Ascending aorta (tissue), 2 donors: ENCODE data around the gene AMBRA1. TPM values are rescaled to one million over a fixed set of nuclear protein-coding genes. Genes with fewer than 3 reads are reported as not detected.
"Not testable (repeated sequence)": the region's sequence is repeated elsewhere in the genome, so short reads cannot be mapped to it uniquely, and the experiment has no call there.

ENCODE experiments used
- DNase-seq, 2 donors: peaks; one replicate each; pipeline ENCODE4 v3.0.0-alpha.2; 2019; ENCODE audit warnings: low spot score in 2 of 2
- H3K27ac ChIP-seq, 2 donors: fragments of 200-600 bp; sonication (generic); one replicate each; pipeline ENCODE4 v1.5.1; 2016 to 2017; ENCODE audit warnings: mild to moderate bottlenecking in 1 of 2
- H3K27me3 ChIP-seq: fragments of 200-600 bp; sonication (generic); one replicate; pipeline ENCODE4 v1.5.1; 2017
- H3K36me3 ChIP-seq, 2 donors: fragments of 200-600 bp; sonication (generic); one replicate each; pipeline ENCODE4 v1.5.1; 2016
- H3K4me1 ChIP-seq, 2 donors: fragments of 200-600 bp; sonication (generic); one replicate each; pipeline ENCODE4 v1.5.1; 2016 to 2017; ENCODE audit warnings: mild to moderate bottlenecking in 1 of 2
- H3K4me3 ChIP-seq, 2 donors: fragments of 200-600 bp; sonication (generic); one replicate each; pipeline ENCODE4 v1.5.1; 2016 to 2017; ENCODE audit warnings: mild to moderate bottlenecking in 1 of 2
- H3K9me3 ChIP-seq, 2 donors: fragments of 200-600 bp; sonication (generic); one replicate each; pipeline ENCODE4 v1.5.1; 2016
- intact Hi-C: fragments of 100-400 bp; cut with DNase I; formaldehyde crosslinking; loops from one replicate; pipeline ENCODE4 v1.15.1; 2023
- total RNA-seq: library from RNA; depleted of rRNA; stranded (reverse); fragments of >200 nt; gene quantifications from one replicate; pipeline ENCODE4 v1.1.0, GENCODE V29; 2016
- TF ChIP-seq, protein P1 (sequence below), 3 experiments: fragments of 200-600 bp in 2 of 3; fragments of 450-650 bp in 1 of 3; sonication (generic) in 2 of 3; IDR thresholded peaks; one replicate each; pipeline ENCODE4 v1.5.1; 2016 to 2019; ENCODE audit warnings: antibody characterized with exemption in 3 of 3, mild to moderate bottlenecking in 1 of 3, moderate library complexity in 1 of 3

AMBRA1 gene
- total RNA-seq, 1 donor from 2014 or later: 12.1 TPM

DNA sequence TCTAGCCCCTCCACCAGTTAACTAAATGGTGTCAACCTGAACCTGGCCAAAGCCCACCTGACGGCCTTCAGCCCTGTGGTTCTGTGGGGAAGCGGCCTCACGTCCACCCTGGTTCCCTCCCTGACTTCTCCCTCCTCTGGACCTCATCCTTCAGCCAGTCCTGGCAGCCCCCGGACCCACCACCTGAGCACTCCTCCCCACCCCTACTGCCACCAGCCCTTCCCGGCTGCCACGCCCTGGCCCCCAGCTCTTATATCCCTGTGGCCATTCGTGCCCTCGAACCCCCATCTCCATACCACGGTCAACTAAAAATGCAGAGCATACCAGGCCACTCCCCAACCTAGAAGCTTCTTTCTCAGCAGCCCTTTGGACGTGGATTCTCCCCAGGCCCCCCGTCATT lies 216.5 kb downstream of the AMBRA1 start:
- H3K27ac ChIP-seq: no peak overlapping the region
- peaks cover 7% of the 10 kb centered on the region for H3K27me3 ChIP-seq
- DNase-seq: no peak
- TF ChIP-seq, protein P1, sequence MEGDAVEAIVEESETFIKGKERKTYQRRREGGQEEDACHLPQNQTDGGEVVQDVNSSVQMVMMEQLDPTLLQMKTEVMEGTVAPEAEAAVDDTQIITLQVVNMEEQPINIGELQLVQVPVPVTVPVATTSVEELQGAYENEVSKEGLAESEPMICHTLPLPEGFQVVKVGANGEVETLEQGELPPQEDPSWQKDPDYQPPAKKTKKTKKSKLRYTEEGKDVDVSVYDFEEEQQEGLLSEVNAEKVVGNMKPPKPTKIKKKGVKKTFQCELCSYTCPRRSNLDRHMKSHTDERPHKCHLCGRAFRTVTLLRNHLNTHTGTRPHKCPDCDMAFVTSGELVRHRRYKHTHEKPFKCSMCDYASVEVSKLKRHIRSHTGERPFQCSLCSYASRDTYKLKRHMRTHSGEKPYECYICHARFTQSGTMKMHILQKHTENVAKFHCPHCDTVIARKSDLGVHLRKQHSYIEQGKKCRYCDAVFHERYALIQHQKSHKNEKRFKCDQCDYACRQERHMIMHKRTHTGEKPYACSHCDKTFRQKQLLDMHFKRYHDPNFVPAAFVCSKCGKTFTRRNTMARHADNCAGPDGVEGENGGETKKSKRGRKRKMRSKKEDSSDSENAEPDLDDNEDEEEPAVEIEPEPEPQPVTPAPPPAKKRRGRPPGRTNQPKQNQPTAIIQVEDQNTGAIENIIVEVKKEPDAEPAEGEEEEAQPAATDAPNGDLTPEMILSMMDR (IDR thresholded peaks at IDR 0.05): no peak
- H3K4me3 ChIP-seq: no peak overlapping the region
- H3K4me1 ChIP-seq: peaks cover 5 to 6% of the 10 kb centered on the region in 2 donors
- H3K36me3 ChIP-seq: peaks cover 36 to 45% of the 10 kb centered on the region in 2 donors
- intact Hi-C loops: no loop called here
- no peaks in the 10 kb centered on the region for H3K9me3 ChIP-seq

DNA sequence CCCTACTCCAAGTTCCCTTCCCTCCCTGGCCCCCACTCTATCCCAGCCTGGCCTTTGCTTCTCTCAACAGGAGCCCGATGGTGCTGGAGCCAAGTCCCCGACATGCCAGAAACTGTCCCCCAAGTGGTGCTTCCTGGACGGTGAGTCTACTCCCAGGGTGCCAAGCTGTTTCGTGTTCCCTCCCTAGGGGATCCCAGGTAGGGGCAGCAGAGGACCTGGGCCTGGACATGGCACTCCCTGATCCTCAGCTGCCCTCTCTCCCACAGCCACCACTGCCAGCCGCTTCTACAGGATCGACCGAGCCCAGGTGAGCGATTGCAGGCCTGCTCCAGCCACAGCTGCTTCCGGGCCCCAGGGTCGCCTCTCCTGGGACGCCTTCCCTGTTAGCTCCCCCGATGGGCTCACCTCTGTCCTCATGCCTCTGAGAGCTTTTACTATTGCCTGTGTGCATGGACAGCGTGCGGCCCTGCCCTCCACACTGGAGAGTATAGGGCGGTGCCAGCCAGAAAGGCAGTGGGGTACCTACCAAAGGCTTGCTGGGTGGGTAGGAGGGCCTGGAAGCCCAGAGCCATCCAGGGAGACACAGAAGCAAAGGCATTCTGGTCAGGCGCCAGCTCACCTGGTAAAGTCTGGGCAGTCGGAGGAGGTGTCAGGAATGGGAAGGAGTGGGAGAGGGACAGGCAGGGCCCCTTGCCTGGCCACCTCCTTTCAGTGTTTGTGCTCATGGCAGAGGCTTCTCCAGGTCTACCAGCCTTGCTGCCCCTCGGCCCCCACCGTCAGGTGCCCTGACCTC lies 217.4 kb downstream of the AMBRA1 start:
- DNase-seq: no peak
- Histone ChIP-seq H3K36me3 (peaks cover 38 to 54% of the 10 kb centered on the region in 2 donors), H3K9me3 (no peaks in the 10 kb centered on the region), H3K27ac (no peak overlapping the region), H3K27me3 (no peaks in the 10 kb centered on the region), H3K4me3 (no peak overlapping the region), H3K4me1 (no peaks in the 10 kb centered on the region)
- TF ChIP-seq, protein P1 (IDR thresholded peaks at IDR 0.05): no peak
- intact Hi-C loops: no loop called here

DNA sequence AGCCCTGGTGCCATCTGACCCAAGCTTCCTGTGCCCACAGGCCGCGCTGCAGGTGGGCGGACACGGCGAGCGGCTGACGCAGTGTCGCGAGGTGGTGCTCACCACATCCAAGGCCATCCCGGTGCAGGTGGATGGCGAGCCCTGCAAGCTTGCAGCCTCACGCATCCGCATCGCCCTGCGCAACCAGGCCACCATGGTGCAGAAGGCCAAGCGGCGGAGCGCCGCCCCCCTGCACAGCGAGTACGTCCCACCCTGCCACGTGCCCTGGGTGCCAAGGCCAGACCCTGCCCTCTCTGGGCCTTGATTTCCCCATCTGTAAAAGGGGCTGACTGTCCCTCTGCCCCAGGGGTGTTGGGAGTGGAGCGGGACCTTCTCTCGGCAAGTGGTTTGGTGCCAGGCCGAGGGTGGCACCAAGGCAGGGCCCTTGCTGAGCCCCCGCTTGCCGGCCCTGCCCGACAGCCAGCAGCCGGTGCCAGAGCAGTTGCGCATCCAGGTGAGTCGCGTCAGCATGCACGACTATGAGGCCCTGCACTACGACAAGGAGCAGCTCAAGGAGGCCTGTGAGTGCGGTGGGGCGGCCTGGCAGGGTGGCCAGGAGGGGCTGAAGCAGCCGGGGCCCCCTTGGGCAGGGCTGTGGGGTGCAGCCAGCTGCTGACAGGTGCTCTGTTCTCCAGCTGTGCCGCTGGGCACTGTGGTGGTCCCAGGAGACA lies 218.3 kb downstream of the AMBRA1 start:
- Histone ChIP-seq H3K27ac (no peak overlapping the region), H3K36me3 (peaks cover 44 to 59% of the 10 kb centered on the region in 2 donors)
- no peak for DNase-seq

DNA sequence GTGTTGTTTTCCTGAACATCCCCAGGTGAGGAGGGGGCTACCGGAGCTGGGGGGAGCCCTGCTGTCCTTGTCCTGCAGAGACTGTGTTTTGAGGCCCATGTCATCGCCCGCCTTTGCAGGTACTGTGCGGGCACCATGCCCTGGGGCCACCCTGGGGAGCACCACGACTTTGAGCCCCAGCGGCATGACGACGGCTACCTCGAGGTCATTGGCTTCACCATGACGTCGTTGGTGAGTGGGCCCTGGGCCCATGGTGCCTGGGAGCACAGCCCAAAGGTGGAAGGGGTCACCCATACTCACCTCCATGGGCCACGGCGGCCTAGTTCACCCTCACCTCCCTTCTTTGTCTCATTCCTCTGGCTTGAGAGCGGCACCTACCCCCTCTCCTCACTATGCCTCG lies 219.0 kb downstream of the AMBRA1 start:
- intact Hi-C loops: no loop called here
- TF ChIP-seq, protein P1 (IDR thresholded peaks at IDR 0.05): no peak
- H3K4me3 ChIP-seq: no peak overlapping the region
- no peaks in the 10 kb centered on the region for H3K27me3 ChIP-seq
- H3K9me3 ChIP-seq: no peaks in the 10 kb centered on the region
- no peaks in the 10 kb centered on the region for H3K4me1 ChIP-seq
- H3K36me3 ChIP-seq: peaks cover 51 to 59% of the 10 kb centered on the region in 2 donors
- DNase-seq: no peak
- no peak overlapping the region for H3K27ac ChIP-seq

More for the DNA sequence above, 218.3 kb downstream of the AMBRA1 start:
- Histone ChIP-seq H3K4me3 (no peak overlapping the region), H3K27me3 (no peaks in the 10 kb centered on the region), H3K9me3 (no peaks in the 10 kb centered on the region), H3K4me1 (no peaks in the 10 kb centered on the region)
- TF ChIP-seq, protein P1 (IDR thresholded peaks at IDR 0.05): no peak
- intact Hi-C loops: no loop called here

DNA sequence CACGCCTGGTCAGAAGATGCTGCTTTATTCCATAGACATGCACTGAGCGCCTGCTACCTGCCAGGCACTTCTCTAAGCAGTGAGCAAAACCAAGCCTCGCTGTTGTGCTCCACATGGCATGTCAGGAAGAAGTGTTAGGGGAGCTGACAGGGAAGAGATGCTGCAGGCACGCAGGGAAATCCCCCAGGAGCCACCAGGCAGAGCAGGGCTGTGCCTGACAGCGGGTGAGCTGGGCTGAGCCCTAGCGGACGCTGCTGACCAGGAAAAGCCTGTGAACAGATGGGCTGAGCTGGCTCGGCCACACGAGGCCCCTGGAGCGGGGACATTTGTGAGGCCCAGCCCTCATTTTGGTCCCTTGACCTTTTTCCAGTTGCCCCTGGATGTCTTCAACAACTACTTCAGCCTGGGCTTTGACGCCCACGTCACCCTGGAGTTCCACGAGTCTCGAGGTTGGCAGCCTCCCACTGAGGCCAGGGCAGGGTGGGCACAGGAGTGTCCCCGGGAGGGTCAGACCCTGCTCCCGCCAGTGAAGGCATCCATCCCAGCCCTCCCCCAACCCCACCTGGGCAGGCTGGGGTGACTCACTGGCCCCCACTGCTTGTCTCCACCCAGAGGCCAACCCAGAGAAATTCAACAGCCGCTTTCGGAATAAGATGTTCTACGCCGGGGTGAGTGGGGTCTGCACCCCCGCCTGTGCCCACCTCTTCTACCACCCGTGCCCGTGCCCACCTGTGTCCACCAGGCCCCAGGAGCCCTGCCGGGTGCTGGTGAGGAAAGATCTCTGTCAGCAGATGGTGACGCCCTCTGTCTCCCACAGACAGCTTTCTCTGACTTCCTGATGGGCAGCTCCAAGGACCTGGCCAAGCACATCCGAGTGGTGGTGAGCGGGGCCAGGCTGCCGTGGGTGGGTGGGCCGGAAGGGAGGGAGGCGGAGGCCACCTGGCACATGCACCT lies 219.8 kb downstream of the AMBRA1 start:
- H3K27me3 ChIP-seq: no peaks in the 10 kb centered on the region
- no peaks in the 10 kb centered on the region for H3K4me1 ChIP-seq
- peaks cover 54 to 59% of the 10 kb centered on the region in 2 donors for H3K36me3 ChIP-seq
- TF ChIP-seq, protein P1 (IDR thresholded peaks at IDR 0.05): no peak
- intact Hi-C loops: no loop called here
- DNase-seq: no peak
- no peak overlapping the region for H3K27ac ChIP-seq
- no peak overlapping the region for H3K4me3 ChIP-seq
- no peaks in the 10 kb centered on the region for H3K9me3 ChIP-seq

DNA sequence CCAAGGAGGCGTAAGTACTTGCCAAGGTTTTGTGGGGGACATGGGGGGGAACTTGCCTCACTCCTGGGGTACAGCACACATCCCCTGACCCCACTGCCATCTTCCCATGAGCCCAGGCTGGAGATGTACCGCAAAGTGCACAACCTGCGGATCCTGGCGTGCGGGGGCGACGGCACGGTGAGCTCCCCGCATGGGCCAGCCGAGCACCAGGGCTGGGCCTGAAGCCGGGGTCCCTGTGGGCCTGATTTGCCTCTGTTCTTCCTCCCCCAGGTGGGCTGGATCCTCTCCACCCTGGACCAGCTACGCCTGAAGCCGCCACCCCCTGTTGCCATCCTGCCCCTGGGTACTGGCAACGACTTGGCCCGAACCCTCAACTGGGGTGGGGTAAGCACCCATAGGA lies 221.3 kb downstream of the AMBRA1 start:
- H3K27me3 ChIP-seq, H3K4me3 ChIP-seq, intact Hi-C loops, DNase-seq, H3K27ac ChIP-seq, H3K4me1 ChIP-seq, H3K9me3 ChIP-seq: not testable (repeated sequence)
- peaks cover 54 to 65% of the 10 kb centered on the region in 2 donors for H3K36me3 ChIP-seq
